ENCODE measurements around the gene TTC17. TPM values are rescaled to one million over a fixed set of nuclear protein-coding genes. Genes with fewer than 3 reads are reported as not detected.
A peak's percentile ranks its signal among the peaks of the same experiment; 100 is the strongest.
"Not testable (repeated sequence)": the region's sequence is repeated elsewhere in the genome, so short reads cannot be mapped to it uniquely, and the experiment has no call there.

TTC17 gene, protein sequence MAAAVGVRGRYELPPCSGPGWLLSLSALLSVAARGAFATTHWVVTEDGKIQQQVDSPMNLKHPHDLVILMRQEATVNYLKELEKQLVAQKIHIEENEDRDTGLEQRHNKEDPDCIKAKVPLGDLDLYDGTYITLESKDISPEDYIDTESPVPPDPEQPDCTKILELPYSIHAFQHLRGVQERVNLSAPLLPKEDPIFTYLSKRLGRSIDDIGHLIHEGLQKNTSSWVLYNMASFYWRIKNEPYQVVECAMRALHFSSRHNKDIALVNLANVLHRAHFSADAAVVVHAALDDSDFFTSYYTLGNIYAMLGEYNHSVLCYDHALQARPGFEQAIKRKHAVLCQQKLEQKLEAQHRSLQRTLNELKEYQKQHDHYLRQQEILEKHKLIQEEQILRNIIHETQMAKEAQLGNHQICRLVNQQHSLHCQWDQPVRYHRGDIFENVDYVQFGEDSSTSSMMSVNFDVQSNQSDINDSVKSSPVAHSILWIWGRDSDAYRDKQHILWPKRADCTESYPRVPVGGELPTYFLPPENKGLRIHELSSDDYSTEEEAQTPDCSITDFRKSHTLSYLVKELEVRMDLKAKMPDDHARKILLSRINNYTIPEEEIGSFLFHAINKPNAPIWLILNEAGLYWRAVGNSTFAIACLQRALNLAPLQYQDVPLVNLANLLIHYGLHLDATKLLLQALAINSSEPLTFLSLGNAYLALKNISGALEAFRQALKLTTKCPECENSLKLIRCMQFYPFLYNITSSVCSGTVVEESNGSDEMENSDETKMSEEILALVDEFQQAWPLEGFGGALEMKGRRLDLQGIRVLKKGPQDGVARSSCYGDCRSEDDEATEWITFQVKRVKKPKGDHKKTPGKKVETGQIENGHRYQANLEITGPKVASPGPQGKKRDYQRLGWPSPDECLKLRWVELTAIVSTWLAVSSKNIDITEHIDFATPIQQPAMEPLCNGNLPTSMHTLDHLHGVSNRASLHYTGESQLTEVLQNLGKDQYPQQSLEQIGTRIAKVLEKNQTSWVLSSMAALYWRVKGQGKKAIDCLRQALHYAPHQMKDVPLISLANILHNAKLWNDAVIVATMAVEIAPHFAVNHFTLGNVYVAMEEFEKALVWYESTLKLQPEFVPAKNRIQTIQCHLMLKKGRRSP
- total RNA-seq = 10 to 100 TPM; 69.1 to 95.9 TPM

DNA sequence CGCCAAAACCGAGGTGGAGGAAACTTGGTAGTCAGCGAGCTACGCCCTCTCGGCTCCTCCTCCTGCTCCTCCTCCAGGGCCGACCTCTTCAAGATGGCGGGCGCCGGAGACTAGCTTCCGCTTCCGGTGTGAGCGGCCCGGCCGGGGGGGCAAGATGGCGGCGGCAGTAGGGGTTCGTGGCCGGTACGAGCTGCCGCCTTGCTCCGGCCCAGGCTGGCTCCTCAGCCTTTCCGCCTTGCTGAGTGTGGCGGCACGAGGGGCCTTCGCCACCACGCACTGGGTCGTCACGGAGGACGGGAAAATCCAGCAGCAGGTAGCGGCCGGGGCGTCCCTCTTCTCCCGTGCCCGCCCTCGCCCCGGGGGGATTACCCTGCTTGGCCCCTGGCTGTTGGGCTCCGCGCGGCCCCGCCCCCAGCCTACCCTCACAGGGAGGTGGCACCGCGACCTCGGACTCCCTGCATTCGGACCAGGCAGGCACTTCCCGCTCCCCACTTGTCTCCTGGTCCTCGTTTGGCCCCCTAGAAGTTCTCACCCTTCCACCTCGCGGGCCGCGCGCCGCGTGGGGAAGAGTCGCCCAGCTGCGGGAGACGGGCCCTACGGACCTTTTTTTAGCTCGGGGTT is at the start of gene TTC17:
TTC17 (plus strand) TSS at position 120 of the 621 bp plus-strand sequence; CDS start at position 155, 35 bp downstream.
- peak; percentile 95 to 97 for ATAC-seq
- H3K36me3 Mint-ChIP-seq = peaks cover 16 to 22% of the 10 kb centered on the region in 2 donors
- H3K27ac Mint-ChIP-seq = peak within 1 kb of the TSS; percentile 94 to 97
- peak; percentile 93 to 95 for DNase-seq (ENCODE audit: low spot score in 2 of 2)
- no peaks in the 10 kb centered on the region for H3K9me3 Mint-ChIP-seq

DNA sequence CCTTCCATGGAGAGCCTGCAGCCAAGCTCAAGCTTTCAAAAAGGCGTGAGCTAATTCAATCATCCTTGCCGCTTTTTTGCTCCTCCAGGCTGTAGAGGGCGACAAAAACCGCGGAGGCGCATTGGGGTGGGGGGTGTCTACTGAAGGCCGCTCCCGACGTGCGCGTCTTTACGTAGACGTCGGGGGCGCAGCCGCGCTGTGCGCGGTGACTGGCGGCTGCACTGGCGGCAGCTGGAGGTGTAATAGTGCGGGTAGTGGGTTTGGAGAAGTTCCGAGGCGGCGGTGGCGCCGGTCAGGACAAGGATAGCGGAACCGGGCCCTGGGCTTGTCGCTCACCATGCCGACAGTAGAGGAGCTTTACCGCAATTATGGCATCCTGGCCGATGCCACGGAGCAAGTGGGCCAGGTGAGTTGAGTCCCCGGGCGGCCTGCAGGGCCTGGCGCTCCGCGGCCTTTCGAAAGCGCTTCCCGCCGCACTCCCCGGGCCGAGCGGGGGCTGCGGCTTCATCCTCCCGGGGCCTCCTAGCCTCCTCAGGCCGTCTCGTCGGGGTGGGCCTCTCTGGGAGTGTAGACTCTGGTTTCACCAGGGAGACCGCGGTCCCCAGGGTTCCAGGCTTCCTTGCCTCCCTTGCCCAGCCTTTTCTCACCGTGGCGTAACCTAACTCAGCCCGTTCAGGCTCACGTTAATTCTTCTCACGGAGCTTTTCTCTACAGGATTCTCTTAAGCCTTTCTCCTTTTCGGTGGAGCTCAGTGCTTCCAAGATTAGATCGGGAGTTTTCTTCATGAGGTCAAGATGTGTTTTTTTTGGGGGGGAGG is 46.7 kb upstream of the TTC17 start, which contains the start of gene API5:
API5 (plus strand) TSS at position 206 of the 817 bp plus-strand sequence; CDS start at position 338, 132 bp downstream.
- peaks cover 10 to 11% of the 10 kb centered on the region in 2 donors for H3K36me3 Mint-ChIP-seq
- DNase-seq (ENCODE audit: low spot score in 2 of 2) (peak; percentile 90 to 93), ATAC-seq (peak; percentile 95 to 98)
- H3K9me3 Mint-ChIP-seq = no peaks in the 10 kb centered on the region
- H3K27ac Mint-ChIP-seq = peak within 1 kb of the TSS; percentile 98 to 100

DNA sequence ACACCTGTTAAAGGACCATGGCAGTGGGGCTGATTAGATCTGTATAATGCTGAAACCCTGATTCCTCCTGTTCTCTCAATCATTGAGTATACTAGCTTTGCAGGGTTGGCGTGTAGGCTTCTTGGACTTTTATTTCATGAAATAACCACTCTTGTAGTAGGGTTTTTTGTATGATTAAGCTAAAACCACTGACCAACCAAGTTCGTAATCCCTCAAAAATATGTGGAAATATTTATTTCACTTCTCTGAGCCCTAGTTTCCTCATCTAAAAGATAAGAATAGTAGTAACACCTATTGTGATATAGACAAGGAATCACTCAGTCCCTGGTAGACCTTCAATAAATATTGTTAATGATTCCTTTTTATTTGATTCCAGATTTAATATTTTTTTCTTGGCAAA is 42.8 kb upstream of the TTC17 start:
- DNase-seq (ENCODE audit: low spot score in 2 of 2) (no peak), ATAC-seq (no peak)
- Mint-ChIP-seq H3K27ac (no peak overlapping the region), H3K9me3 (no peaks in the 10 kb centered on the region), H3K36me3 (peaks cover 10 to 14% of the 10 kb centered on the region in 2 donors)

DNA sequence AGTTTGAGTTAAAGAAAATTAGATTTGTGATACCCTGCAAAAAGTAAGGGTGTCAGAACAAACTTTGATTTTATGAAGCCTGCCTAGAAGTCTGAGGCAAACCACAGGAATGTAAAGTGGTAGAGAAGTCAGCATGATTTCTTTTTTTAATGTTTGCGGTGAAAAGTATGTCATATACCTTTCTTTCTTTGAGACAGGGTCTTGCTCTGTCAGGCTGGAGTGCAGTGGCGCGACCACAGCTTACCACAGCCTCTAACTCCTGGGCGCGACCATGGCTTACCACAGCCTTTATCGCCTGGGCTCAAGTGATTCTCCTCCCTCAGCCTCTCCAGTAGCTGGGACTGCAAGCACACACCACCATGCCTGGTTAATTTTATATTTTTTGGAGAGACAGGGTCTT is 42.3 kb upstream of the TTC17 start:
- Mint-ChIP-seq H3K9me3 (no peaks in the 10 kb centered on the region), H3K36me3 (peaks cover 10 to 16% of the 10 kb centered on the region in 2 donors), H3K27ac (no peak overlapping the region)
- peak in 1 of 2 donors; percentile 11 for DNase-seq (ENCODE audit: low spot score in 2 of 2)
- peak; percentile 12 to 14 for ATAC-seq

DNA sequence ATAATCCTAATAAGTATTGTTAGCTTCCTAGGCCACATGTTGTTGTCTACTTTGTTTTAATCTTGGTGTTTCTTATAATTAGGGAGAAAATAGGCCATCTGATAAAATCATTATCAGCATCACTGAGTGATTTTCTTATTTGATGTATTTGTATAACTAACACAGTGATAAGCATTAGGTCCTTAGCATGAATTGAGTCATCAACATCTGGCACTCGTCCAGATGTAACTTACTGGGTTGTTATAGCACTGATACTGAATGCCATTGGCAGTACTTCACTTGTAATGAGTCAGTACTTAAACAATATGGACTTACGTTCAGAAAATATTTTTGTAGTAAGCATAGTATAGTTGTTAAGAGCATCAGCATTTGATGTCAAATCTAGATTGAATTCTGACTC is 30.7 kb upstream of the TTC17 start:
- no peaks in the 10 kb centered on the region for H3K9me3 Mint-ChIP-seq
- H3K36me3 Mint-ChIP-seq = peaks cover 5 to 19% of the 10 kb centered on the region in 2 donors
- no peak overlapping the region for H3K27ac Mint-ChIP-seq
- DNase-seq (ENCODE audit: low spot score in 2 of 2) (no peak), ATAC-seq (no peak)

DNA sequence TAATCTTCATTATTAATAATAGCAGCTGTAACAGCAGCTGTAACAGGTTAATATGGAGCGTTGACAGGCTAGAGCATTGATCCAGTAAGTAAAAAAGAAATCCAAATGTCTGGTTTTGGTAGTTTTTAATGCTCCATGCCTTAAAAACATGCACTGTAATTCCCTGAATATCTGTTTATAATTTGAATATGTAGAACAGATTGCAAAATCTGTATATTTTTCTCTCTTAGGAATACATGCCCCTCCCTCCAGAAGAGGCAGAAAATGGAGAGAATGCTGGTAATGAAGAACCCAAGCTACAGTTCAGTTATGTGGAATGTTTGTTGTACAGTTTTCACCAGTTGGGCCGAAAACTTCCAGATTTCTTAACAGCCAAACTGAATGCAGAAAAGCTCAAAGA is 30.2 kb upstream of the TTC17 start:
- H3K36me3 Mint-ChIP-seq = peaks cover 1 to 16% of the 10 kb centered on the region in 2 donors
- ATAC-seq (no peak), DNase-seq (ENCODE audit: low spot score in 2 of 2) (no peak)

DNA sequence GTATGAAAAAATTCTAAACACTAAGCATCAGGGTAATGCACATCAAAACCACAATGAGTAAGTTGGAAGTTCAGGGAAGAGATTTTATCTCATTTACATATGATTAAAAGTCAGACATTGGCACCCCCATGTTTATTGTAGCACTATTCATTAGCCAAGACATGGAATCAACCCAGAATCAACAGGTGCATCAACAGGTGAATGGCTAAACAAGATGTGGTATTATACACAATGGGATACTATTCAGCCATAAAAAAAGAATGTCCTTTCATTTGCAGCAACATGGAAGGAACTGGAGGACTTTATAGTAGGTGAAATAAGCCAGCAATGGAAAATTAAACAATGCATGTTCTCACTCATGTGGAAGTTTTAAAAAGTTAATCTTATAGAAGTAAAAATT is 17.6 kb upstream of the TTC17 start:
- DNase-seq (ENCODE audit: low spot score in 2 of 2) (no peak), ATAC-seq (no peak)
- peaks cover 0 to 13% of the 10 kb centered on the region in 2 donors for H3K36me3 Mint-ChIP-seq
- H3K9me3 Mint-ChIP-seq = no peaks in the 10 kb centered on the region
- H3K27ac Mint-ChIP-seq = no peak overlapping the region

More for the DNA sequence above, 30.2 kb upstream of the TTC17 start:
- no peak overlapping the region for H3K27ac Mint-ChIP-seq
- H3K9me3 Mint-ChIP-seq = no peaks in the 10 kb centered on the region

DNA sequence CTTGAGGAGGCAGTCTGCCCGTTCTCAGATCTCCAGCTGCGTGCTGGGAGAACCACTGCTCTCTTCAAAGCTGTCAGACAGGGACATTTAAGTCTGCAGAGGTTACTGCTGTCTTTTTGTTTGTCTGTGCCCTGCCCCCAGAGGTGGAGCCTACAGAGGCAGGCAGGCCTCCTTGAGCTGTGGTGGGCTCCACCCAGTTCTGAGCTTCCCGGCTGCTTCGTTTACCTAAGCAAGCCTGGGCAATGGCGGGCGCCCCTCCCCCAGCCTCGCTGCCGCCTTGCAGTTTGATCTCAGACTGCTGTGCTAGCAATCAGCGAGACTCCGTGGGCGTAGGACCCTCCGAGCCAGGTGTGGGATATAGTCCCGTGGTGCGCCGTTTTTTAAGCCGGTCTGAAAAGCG is 7.3 kb upstream of the TTC17 start:
- not testable (repeated sequence) for H3K9me3 Mint-ChIP-seq; H3K27ac Mint-ChIP-seq; H3K36me3 Mint-ChIP-seq; ATAC-seq; DNase-seq (ENCODE audit: low spot score in 2 of 2)

DNA sequence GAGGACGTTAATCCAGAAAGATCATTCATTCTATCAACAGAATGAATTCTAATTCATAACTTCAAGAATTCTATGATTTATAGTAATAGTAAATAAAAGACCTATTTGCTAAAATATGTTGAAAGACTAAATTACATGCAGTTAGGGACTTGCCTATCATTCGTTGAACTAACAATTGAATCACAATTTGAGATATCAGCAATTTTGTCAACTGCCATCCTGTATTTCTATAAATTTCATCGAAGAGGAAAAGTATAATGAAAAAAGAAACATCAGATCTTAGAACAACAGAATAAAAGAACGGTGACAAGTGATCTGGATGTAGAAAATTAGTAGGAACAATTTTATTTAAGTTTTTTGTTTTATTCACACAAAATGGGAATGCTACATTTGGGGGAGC is 4.4 kb upstream of the TTC17 start:
- no peak overlapping the region for H3K27ac Mint-ChIP-seq
- no peak for DNase-seq (ENCODE audit: low spot score in 2 of 2)
- no peaks in the 10 kb centered on the region for H3K9me3 Mint-ChIP-seq
- ATAC-seq = no peak
- H3K36me3 Mint-ChIP-seq = peaks cover 12 to 14% of the 10 kb centered on the region in 2 donors

DNA sequence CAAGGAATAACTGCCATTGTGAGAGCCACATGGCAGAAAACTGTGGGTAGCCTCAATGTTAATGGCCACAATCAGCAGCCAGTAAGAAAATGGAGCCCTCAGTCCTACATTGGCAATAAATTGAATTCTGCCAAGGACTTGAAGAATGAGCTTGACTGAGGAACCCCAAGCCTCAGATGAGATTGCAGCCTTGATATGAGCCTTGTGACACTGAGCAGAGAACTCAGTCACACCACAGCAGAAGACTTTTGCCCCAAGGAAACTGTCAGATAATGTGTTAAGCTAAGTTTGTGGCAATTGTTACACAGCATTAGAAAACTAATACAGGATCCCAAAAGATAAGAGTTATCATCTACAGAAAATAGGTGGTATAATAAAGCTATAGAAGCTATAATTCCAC is 2.4 kb upstream of the TTC17 start:
- no peak for DNase-seq (ENCODE audit: low spot score in 2 of 2)
- peaks cover 22% of the 10 kb centered on the region in 2 donors for H3K36me3 Mint-ChIP-seq
- H3K27ac Mint-ChIP-seq = no peak overlapping the region
- no peaks in the 10 kb centered on the region for H3K9me3 Mint-ChIP-seq
- no peak for ATAC-seq

DNA sequence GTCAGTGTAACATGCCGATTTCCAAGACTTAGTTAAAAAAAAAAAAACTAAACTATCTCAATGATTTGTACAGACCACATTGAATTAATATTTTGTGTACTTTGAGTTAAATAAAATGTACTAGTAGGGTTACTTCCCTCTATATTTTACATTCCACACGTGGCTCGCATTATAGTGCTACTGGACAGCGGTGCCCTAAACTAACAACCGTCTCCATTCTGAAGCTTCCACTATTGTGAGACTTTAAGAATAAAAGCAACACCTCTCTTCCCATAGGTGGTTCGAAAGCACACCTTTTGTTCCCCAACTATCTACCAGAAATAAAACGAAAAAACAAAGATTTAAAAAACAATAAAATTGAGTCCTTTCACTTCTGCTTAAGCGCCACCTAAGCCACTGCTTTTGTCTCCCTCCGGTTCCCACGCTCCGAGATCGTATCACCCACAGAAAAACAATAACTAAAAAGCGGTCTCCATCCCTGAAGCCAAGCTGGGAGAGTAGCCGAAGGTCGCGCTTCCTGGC is 380 bp upstream of the TTC17 start:
- no peak for ATAC-seq
- H3K36me3 Mint-ChIP-seq = peaks cover 16 to 22% of the 10 kb centered on the region in 2 donors

DNA sequence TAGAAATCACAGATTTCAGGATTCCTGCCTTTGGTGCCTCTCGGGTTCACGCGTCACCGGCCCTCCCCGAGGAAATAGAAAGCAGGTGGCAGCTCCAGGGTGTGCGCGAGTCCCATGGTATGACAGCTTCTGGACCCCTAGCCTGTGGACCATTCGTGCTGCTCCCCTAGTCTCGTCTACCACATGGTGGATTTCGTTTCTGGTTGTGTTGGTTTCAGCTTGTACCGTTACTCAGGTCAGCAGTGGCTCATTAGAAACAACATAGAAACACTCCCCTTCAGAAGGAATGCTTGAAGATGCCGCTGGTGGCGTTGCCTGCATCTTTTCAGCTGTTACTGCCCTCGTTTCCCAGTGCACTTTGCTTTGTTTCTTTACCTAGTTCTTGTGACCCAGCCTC is 700 bp downstream of the TTC17 start:
- Mint-ChIP-seq H3K27ac (peak overlapping the region; percentile 94 to 97), H3K9me3 (no peaks in the 10 kb centered on the region), H3K36me3 (peaks cover 16 to 22% of the 10 kb centered on the region in 2 donors)
- peak; percentile 51 to 58 for ATAC-seq
- peak in 1 of 2 donors; percentile 36 for DNase-seq (ENCODE audit: low spot score in 2 of 2)

More for the DNA sequence above, 380 bp upstream of the TTC17 start:
- no peak for DNase-seq (ENCODE audit: low spot score in 2 of 2)
- peak overlapping the region; percentile 94 to 97 for H3K27ac Mint-ChIP-seq
- no peaks in the 10 kb centered on the region for H3K9me3 Mint-ChIP-seq

DNA sequence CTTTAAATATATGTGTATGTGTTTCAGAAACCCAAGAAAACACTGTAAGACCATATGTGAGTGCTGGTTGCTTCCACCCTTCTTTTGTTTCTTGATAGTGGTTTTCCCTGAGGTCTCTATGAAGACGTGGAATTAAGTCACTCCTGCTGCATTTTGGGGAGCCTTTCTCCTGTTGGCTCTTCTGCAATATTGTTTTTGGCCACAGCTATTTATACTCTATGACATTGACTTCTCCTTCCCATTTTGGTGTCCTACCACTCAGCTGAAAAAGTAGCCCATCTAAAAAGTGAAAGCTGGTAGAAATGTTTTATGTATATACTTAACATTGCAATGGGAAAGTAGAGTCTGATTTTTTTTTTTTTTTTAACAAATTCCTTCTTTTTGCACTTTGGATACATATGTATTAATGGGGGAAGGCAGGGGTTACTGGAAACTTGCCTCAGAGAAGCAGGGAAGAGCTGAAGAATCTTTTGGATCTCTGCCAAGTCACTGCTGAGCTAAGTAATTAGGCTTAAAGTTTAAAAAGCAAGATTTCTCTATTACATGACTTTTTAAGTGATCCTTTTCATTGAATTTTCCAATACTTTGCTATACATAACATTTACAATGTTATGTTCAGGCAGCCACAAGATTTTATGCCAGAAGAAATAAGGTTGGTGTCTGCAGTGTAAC is 1.8 kb downstream of the TTC17 start:
- Mint-ChIP-seq H3K9me3 (no peaks in the 10 kb centered on the region), H3K36me3 (peaks cover 18 to 25% of the 10 kb centered on the region in 2 donors), H3K27ac (peak overlapping the region; percentile 34 to 94)
- DNase-seq (ENCODE audit: low spot score in 2 of 2) (no peak), ATAC-seq (no peak)

DNA sequence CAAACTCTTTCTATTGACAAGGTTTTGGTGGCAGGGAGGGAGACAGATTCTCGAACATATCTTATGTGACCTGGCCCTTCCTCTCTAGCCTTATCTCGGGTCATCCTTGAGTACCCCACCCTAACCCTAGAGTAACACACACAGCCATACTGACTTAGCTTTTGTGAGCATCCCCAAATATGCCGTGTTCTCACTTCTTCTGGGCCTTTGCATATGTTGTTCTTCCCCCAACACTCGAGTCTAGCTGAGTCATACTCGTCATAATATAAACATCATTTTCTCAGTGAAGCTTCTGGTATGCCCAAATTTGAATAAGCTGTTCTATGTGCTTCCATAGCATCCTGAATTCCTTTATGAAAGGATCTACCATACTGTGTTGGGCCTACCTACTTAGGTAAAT is 8.0 kb downstream of the TTC17 start:
- Mint-ChIP-seq H3K36me3 (peaks cover 4 to 16% of the 10 kb centered on the region in 2 donors), H3K9me3 (no peaks in the 10 kb centered on the region), H3K27ac (no peak overlapping the region)
- DNase-seq (ENCODE audit: low spot score in 2 of 2) (no peak), ATAC-seq (no peak)

All from activated naive CD4-positive, alpha-beta T cell treated with anti-CD3 and anti-CD28 coated beads, Interleukin-2, amount 50 U/mL, for 72 hours (primary cell).